Ishikawa (cell line): ENCODE results near the gene MEX3B.

Experiments
- CEBPB ChIP-seq: IDR thresholded peaks from 2 replicates; pipeline ENCODE4 v1.6.1; 2012
- CREB1 ChIP-seq: IDR thresholded peaks from 2 replicates; pipeline ENCODE4 v1.6.1; 2012; ENCODE audit warnings: low read depth
- EGR1 ChIP-seq: IDR thresholded peaks from 2 replicates; pipeline ENCODE4 v1.6.1; 2012
- EP300 ChIP-seq: IDR thresholded peaks from 2 replicates; pipeline ENCODE4 v1.6.1; 2012; ENCODE audit warnings: borderline replicate concordance
- FOXM1 ChIP-seq: IDR thresholded peaks from 2 replicates; pipeline ENCODE4 v1.6.1; 2012; ENCODE audit warnings: low read depth, borderline replicate concordance
- NFIC ChIP-seq: IDR thresholded peaks from 2 replicates; pipeline ENCODE4 v1.6.1; 2012
- RAD21 ChIP-seq: IDR thresholded peaks from 2 replicates; pipeline ENCODE4 v1.6.1; 2012; ENCODE audit warnings: low read depth
- TAF1 ChIP-seq: IDR thresholded peaks from 2 replicates; pipeline ENCODE4 v1.6.1; 2012; ENCODE audit warnings: low read depth, mild to moderate bottlenecking
- TCF12 ChIP-seq: IDR thresholded peaks from 2 replicates; pipeline ENCODE4 v1.6.1; 2012; ENCODE audit warnings: low read depth
- TEAD4 ChIP-seq: IDR thresholded peaks from 2 replicates; pipeline ENCODE4 v1.6.1; 2012
- YY1 ChIP-seq: IDR thresholded peaks from 2 replicates; pipeline ENCODE4 v1.6.1; 2012; ENCODE audit warnings: low read depth
- ZBTB7A ChIP-seq: IDR thresholded peaks from 2 replicates; pipeline ENCODE4 v1.6.1; 2012; ENCODE audit warnings: low read depth
- TF ChIP-seq, protein P1 (sequence below): IDR thresholded peaks from 2 replicates; pipeline ENCODE4 v1.6.1; 2012; ENCODE audit warnings: low read depth, mild to moderate bottlenecking
- TF ChIP-seq, protein P2 (sequence below): IDR thresholded peaks from 2 replicates; pipeline ENCODE4 v1.6.1; 2012
- TF ChIP-seq, protein P3 (sequence below): IDR thresholded peaks from 2 replicates; pipeline ENCODE4 v1.6.1; 2012

MEX3B gene

DNA sequence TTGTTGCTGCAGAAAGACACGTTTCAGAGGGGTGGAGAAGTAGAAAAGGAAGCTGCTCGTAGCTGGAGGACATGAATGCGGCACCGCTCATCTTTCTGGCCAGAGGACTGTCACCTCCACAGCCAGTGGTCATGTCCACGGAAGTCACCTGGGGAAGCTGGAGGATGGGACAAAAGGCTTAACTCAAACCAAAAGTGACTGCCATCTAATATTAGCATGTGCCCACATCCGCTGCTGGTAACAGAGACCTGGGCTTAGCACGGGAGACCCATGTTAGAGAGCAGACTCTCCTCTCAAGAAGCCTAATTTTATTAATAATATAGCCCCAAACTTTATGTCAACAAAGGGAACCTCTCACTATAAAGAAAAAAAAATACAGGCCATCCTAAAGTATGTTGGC, 5.9 kb downstream of the MEX3B start:
- TF ChIP-seq CREB1 (no peak), TAF1 (no peak), FOXM1 (no peak), EP300 (no peak), ZBTB7A (no peak), TCF12 (no peak), NFIC (no peak), TEAD4 (no peak), RAD21 (no peak), CEBPB (no peak)
- TF ChIP-seq, protein P1, sequence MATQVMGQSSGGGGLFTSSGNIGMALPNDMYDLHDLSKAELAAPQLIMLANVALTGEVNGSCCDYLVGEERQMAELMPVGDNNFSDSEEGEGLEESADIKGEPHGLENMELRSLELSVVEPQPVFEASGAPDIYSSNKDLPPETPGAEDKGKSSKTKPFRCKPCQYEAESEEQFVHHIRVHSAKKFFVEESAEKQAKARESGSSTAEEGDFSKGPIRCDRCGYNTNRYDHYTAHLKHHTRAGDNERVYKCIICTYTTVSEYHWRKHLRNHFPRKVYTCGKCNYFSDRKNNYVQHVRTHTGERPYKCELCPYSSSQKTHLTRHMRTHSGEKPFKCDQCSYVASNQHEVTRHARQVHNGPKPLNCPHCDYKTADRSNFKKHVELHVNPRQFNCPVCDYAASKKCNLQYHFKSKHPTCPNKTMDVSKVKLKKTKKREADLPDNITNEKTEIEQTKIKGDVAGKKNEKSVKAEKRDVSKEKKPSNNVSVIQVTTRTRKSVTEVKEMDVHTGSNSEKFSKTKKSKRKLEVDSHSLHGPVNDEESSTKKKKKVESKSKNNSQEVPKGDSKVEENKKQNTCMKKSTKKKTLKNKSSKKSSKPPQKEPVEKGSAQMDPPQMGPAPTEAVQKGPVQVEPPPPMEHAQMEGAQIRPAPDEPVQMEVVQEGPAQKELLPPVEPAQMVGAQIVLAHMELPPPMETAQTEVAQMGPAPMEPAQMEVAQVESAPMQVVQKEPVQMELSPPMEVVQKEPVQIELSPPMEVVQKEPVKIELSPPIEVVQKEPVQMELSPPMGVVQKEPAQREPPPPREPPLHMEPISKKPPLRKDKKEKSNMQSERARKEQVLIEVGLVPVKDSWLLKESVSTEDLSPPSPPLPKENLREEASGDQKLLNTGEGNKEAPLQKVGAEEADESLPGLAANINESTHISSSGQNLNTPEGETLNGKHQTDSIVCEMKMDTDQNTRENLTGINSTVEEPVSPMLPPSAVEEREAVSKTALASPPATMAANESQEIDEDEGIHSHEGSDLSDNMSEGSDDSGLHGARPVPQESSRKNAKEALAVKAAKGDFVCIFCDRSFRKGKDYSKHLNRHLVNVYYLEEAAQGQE: no peak
- TF ChIP-seq, protein P2, sequence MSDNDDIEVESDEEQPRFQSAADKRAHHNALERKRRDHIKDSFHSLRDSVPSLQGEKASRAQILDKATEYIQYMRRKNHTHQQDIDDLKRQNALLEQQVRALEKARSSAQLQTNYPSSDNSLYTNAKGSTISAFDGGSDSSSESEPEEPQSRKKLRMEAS: no peak

DNA sequence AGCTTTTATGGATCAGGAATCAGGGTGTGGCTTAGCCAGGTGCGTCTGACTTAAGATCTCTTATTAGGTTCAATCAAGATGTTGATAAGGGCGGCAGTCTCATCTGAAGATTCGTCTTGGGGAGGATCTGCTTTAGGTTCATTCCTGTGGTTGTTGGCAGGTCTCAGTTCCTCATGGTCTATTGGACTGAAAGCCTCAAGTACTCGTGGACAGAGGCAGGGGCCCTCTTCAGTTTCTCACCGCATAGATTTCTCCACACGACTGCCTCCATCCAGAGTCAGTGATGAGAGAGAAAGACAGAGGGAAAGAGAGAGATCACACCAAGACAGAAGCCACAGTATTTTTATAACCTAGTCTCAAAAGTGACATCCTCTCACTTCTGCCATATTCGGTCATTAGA, 9.4 kb downstream of the MEX3B start:
- TF ChIP-seq, protein P1: no peak
- TF ChIP-seq, protein P3, sequence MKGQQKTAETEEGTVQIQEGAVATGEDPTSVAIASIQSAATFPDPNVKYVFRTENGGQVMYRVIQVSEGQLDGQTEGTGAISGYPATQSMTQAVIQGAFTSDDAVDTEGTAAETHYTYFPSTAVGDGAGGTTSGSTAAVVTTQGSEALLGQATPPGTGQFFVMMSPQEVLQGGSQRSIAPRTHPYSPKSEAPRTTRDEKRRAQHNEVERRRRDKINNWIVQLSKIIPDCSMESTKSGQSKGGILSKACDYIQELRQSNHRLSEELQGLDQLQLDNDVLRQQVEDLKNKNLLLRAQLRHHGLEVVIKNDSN: no peak
- TF ChIP-seq FOXM1 (no peak), CEBPB (no peak), YY1 (no peak), TEAD4 (no peak)

GRCh38 chr15:82031871-82032270, 13.9 kb downstream of the MEX3B start:
- TF ChIP-seq CEBPB (no peak), YY1 (no peak), TAF1 (no peak), ZBTB7A (no peak), RAD21 (no peak)
- TF ChIP-seq, protein P1: no peak

- no peak for TF ChIP-seq CEBPB
- no peak for TF ChIP-seq TCF12
- no peak for TF ChIP-seq EGR1
- no peak for TF ChIP-seq CREB1
- TF ChIP-seq FOXM1: no peak
- TF ChIP-seq, protein P3: no peak
- no peak for TF ChIP-seq RAD21
- no peak for TF ChIP-seq EP300
- TF ChIP-seq TEAD4: no peak
- no peak for TF ChIP-seq TAF1
- TF ChIP-seq, protein P1: no peak
- no peak for TF ChIP-seq NFIC
- TF ChIP-seq ZBTB7A: no peak
- TF ChIP-seq YY1: no peak
- TF ChIP-seq, protein P2: no peak
These were observed 15.6 kb downstream of the MEX3B start for GRCh38 chr15:82030176-82030575.
